ENCODE measurements around the gene PCSK1.
"Not testable (repeated sequence)": the region's sequence is repeated elsewhere in the genome, so short reads cannot be mapped to it uniquely, and the experiment has no call there.

PCSK1 gene

GRCh38 chr5:96385538-96385937, 47.5 kb downstream of the PCSK1 start:
- no peak overlapping the region for H3K4me2 ChIP-seq
- no peak overlapping the region for H3K27ac ChIP-seq
- no peaks in the 10 kb centered on the region for H3K9me3 ChIP-seq (replicated peaks in 1 of 11)
- peaks cover 0 to 11% (median 7%) of the 10 kb centered on the region in 10 experiments; a peak in 12 of 20 replicates for H3K4me1 ChIP-seq
- H3K4me3 ChIP-seq, result no peak overlapping the region
- no peaks in the 10 kb centered on the region for H3K27me3 ChIP-seq
- no peaks in the 10 kb centered on the region for H4K20me1 ChIP-seq
- H3K9ac ChIP-seq, result no peak overlapping the region
- H3K36me3 ChIP-seq, result no peaks in the 10 kb centered on the region
- TF ChIP-seq Cebpa-rat (IDR thresholded peaks at IDR 0.05), result no peak

DNA sequence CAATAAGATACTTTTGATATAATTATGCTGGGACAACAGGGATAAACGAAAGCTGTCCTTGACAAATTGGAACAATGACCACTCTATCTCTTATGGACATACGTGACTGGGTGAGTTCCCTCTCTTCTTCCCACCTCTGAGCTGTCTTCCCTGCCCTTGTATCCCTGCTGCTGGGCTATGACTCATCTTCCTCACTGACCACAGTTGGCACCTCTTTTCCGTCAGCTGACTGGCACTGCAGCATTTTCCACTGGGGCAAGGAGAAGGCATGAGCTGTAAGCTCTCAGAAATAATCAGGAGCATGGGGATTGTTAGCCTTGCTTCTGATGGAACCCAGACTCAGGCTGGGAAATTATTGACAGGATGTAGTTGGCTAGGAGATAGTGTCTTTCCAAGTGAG, 48.7 kb downstream of the PCSK1 start:
- Histone ChIP-seq H4K20me1 (no peaks in the 10 kb centered on the region), H3K4me3 (no peak overlapping the region), H3K36me3 (no peaks in the 10 kb centered on the region), H3K27me3 (no peaks in the 10 kb centered on the region), H3K27ac (no peak overlapping the region), H3K9me3 (replicated peaks in 1 of 11) (no peaks in the 10 kb centered on the region), H3K9ac (no peak overlapping the region), H3K4me1 (peaks cover 0 to 11% (median 7%) of the 10 kb centered on the region in 10 experiments; a peak in 12 of 20 replicates), H3K4me2 (peak overlapping the region in 3 of 11 experiments; percentile 2 to 46 (median 33); a peak in 4 of 22 replicates)
- TF ChIP-seq Cebpa-rat (IDR thresholded peaks at IDR 0.05), result no peak

DNA sequence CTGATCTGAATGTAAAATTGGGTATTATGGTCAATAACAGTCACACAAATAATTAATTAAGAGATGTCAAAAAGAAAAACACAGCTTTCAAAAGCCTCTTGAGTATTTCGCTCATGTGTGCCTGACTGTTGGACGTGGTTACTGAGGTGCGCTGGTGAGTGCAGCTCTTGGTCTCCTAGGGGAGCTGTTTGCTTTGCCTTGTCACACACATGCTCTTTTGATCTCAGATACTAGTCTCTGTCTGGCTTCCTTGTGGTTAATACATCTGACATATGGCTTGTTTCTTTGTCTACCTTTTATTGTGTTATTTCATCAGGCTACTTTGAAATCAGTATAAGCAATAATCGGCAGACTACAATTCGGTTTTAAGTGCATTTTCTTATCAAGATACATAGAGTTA, 51.5 kb downstream of the PCSK1 start:
- Histone ChIP-seq H3K4me1 (peaks cover 0 to 11% (median 7%) of the 10 kb centered on the region in 10 experiments; a peak in 12 of 20 replicates), H3K27ac (no peak overlapping the region), H3K4me2 (peak overlapping the region in 6 of 11 experiments; percentile 7 to 50 (median 20); a peak in 9 of 22 replicates), H3K36me3 (no peaks in the 10 kb centered on the region), H4K20me1 (no peaks in the 10 kb centered on the region), H3K27me3 (no peaks in the 10 kb centered on the region), H3K4me3 (no peak overlapping the region), H3K9ac (no peak overlapping the region), H3K9me3 (replicated peaks in 1 of 11) (no peaks in the 10 kb centered on the region)
- TF ChIP-seq Cebpa-rat (IDR thresholded peaks at IDR 0.05), result no peak

- no peak overlapping the region for H3K4me2 ChIP-seq
- no peaks in the 10 kb centered on the region for H3K36me3 ChIP-seq
- H4K20me1 ChIP-seq, result no peaks in the 10 kb centered on the region
- peak in 1 of 11 experiments; percentile 30; a peak in 1 of 22 replicates for TF ChIP-seq Cebpa-rat (IDR thresholded peaks at IDR 0.05)
- no peaks in the 10 kb centered on the region for H3K27me3 ChIP-seq
- no peak overlapping the region for H3K4me3 ChIP-seq
- no peak overlapping the region for H3K9ac ChIP-seq
- no peak overlapping the region for H3K27ac ChIP-seq
- no peaks in the 10 kb centered on the region for H3K9me3 ChIP-seq (replicated peaks in 1 of 11)
- peaks cover 0 to 11% (median 7%) of the 10 kb centered on the region in 10 experiments; a peak in 12 of 20 replicates for H3K4me1 ChIP-seq
These were observed 53.2 kb downstream of the PCSK1 start for GRCh38 chr5:96379896-96380295.

DNA sequence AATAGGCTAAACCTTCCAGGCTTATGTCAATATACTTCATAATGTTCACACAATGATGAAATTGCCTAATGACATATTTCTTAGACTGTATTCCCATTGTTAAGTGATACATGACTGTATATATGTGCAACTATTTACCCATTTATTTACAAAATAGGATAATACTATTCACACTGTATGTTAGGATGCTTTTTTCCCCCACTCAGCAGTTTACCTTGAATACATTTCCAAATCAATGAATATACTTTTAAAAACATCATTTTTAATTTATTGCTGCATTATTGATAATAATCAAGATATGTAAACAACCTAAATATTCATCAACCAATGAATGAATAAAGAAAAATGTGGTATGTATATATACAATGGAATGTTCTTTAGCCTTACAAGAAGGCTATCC, 55.5 kb downstream of the PCSK1 start:
- Histone ChIP-seq H4K20me1 (no peaks in the 10 kb centered on the region), H3K27ac (no peak overlapping the region), H3K4me3 (no peak overlapping the region), H3K27me3 (no peaks in the 10 kb centered on the region), H3K36me3 (no peaks in the 10 kb centered on the region), H3K9ac (no peak overlapping the region), H3K4me2 (no peak overlapping the region), H3K9me3 (replicated peaks in 1 of 11) (no peaks in the 10 kb centered on the region), H3K4me1 (peaks cover 0 to 11% (median 6%) of the 10 kb centered on the region in 10 experiments; a peak in 10 of 20 replicates)
- TF ChIP-seq Cebpa-rat (IDR thresholded peaks at IDR 0.05), result no peak

GRCh38 chr5:96377167-96377566, 55.9 kb downstream of the PCSK1 start:
- Histone ChIP-seq H4K20me1 (no peaks in the 10 kb centered on the region), H3K9ac (no peak overlapping the region), H3K9me3 (replicated peaks in 1 of 11) (no peaks in the 10 kb centered on the region), H3K27me3 (no peaks in the 10 kb centered on the region), H3K4me3 (no peak overlapping the region), H3K4me1 (peaks cover 0 to 11% (median 6%) of the 10 kb centered on the region in 10 experiments; a peak in 10 of 20 replicates), H3K27ac (no peak overlapping the region), H3K36me3 (no peaks in the 10 kb centered on the region), H3K4me2 (no peak overlapping the region)
- no peak for TF ChIP-seq Cebpa-rat (IDR thresholded peaks at IDR 0.05)

DNA sequence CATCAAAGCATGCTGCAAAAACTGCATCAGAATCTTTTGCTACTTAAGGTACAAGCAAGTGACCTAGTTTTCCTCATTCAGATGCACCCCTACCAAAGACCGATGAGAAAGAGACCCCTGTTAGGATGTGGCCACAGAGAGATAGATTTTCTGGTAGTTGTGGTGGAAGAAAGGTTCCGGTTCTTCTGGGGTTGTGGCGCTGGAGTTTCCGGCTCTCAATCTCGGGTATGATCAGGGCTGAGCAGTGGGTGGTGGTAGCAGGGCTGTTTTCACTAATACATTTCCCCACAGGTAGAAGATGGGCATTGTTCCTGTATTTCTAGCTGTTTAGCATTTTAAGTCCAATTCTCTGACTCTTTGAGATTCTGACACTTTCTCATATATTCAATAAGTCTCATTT, 58.4 kb downstream of the PCSK1 start:
- no peak for TF ChIP-seq Cebpa-rat (IDR thresholded peaks at IDR 0.05)
- H3K36me3 ChIP-seq, result no peaks in the 10 kb centered on the region
- no peaks in the 10 kb centered on the region for H3K9me3 ChIP-seq (replicated peaks in 1 of 11)
- H3K27me3 ChIP-seq, result no peaks in the 10 kb centered on the region
- no peaks in the 10 kb centered on the region for H4K20me1 ChIP-seq
- H3K4me3 ChIP-seq, result no peak overlapping the region
- H3K4me2 ChIP-seq, result no peak overlapping the region
- no peak overlapping the region for H3K27ac ChIP-seq
- no peaks in the 10 kb centered on the region for H3K4me1 ChIP-seq
- no peak overlapping the region for H3K9ac ChIP-seq

- H3K27ac ChIP-seq, result no peak overlapping the region
- no peak overlapping the region for H3K4me3 ChIP-seq
- no peaks in the 10 kb centered on the region for H3K9me3 ChIP-seq (replicated peaks in 1 of 11)
- no peaks in the 10 kb centered on the region for H3K27me3 ChIP-seq
- H3K36me3 ChIP-seq, result no peaks in the 10 kb centered on the region
- TF ChIP-seq Cebpa-rat (IDR thresholded peaks at IDR 0.05), result no peak
- no peak overlapping the region for H3K4me2 ChIP-seq
- H4K20me1 ChIP-seq, result no peaks in the 10 kb centered on the region
- no peaks in the 10 kb centered on the region for H3K4me1 ChIP-seq
- H3K9ac ChIP-seq, result no peak overlapping the region
These were observed 59.7 kb downstream of the PCSK1 start for GRCh38 chr5:96373381-96373733.

DNA sequence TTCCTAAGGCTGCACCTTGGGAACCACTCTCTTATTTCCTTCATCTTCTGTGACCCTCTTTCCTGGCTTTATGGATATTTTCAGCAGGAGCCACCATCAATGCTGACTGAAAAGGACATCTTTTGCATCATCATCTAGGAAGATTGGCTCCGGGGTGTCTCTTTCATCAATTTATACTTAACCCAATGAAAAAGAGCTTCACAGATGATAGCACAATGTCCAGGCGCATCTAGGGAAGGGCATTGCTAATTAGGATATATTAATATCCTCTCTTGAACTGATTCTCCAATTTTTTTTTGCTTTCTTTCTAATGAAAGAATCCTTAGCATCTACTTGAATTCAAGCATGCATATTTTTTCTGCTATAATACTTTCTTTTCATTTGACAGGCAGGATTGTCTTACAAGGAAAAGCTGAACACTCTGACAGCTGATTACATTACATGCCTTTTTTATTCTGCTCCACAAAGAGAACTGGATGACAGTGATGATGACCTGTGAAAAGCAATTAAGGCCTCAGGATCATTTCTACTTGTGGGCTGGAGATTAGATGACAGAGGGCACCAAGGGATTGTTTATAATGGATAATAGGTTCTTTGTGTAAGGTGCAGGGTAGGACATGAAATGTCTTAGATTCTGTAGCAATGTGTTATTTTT, 60.2 kb downstream of the PCSK1 start:
- Histone ChIP-seq H3K27me3 (no peaks in the 10 kb centered on the region), H3K9me3 (replicated peaks in 1 of 11) (no peaks in the 10 kb centered on the region), H3K4me3 (no peak overlapping the region), H3K4me1 (no peaks in the 10 kb centered on the region), H3K36me3 (no peaks in the 10 kb centered on the region), H3K27ac (no peak overlapping the region), H3K9ac (no peak overlapping the region), H3K4me2 (no peak overlapping the region), H4K20me1 (no peaks in the 10 kb centered on the region)
- TF ChIP-seq Cebpa-rat (IDR thresholded peaks at IDR 0.05), result no peak

- H3K9ac ChIP-seq, result no peak overlapping the region
- H4K20me1 ChIP-seq, result no peaks in the 10 kb centered on the region
- no peak overlapping the region for H3K4me3 ChIP-seq
- TF ChIP-seq Cebpa-rat (IDR thresholded peaks at IDR 0.05), result no peak
- H3K4me2 ChIP-seq, result no peak overlapping the region
- H3K9me3 ChIP-seq (replicated peaks in 1 of 11), result no peaks in the 10 kb centered on the region
- no peaks in the 10 kb centered on the region for H3K36me3 ChIP-seq
- no peaks in the 10 kb centered on the region for H3K4me1 ChIP-seq
- no peaks in the 10 kb centered on the region for H3K27me3 ChIP-seq
- no peak overlapping the region for H3K27ac ChIP-seq
These were observed 62.1 kb downstream of the PCSK1 start for GRCh38 chr5:96370976-96371375.

- not testable (repeated sequence) for H3K27ac ChIP-seq; H3K9ac ChIP-seq; H3K4me1 ChIP-seq; H3K4me3 ChIP-seq; H3K36me3 ChIP-seq; H3K27me3 ChIP-seq; H3K4me2 ChIP-seq; H3K9me3 ChIP-seq (replicated peaks in 1 of 11); H4K20me1 ChIP-seq
These were observed 65.7 kb downstream of the PCSK1 start for GRCh38 chr5:96367337-96367736.

All from BLaER1 treated with 17β-estradiol and CSF1 and Interleukin-3, amounts not matched to agents 10 nM and 100 nM (cell line).